ENCODE measurements around the gene TMEM250. TPM values are rescaled to one million over a fixed set of nuclear protein-coding genes. Genes with fewer than 3 reads are reported as not detected.

Gene TMEM250
- total RNA-seq, 3 donors from 2014 or later (not counting 1 experiment from before 2014, with no cell fraction given): 19.5 to 34.3 (median 33.6) TPM

- H3K36me3 Mint-ChIP-seq: no peaks in the 10 kb centered on the region
- H3K4me3 ChIP-seq (ENCODE audit: low read length): peak overlapping the region; percentile 55
- H3K4me1 Mint-ChIP-seq: peaks cover 19 to 71% of the 10 kb centered on the region in 2 donors
- no peaks in the 10 kb centered on the region for H3K9me3 Mint-ChIP-seq
- ATAC-seq (no peak), DNase-seq (peak in 1 of 2 donors; percentile 31)
- H3K4me3 Mint-ChIP-seq: peak overlapping the region; percentile 85
- 77% methylated on average over 27 of the region's 27 CpGs for WGBS (ENCODE audit: insufficient coverage)
- H3K36me3 ChIP-seq (ENCODE audit: control insufficient read depth, insufficient read depth, low read length): no peaks in the 10 kb centered on the region
- H3K27me3 ChIP-seq (ENCODE audit: control insufficient read depth, insufficient read depth, low read length): no peaks in the 10 kb centered on the region
- no peaks in the 10 kb centered on the region for H3K27me3 Mint-ChIP-seq (ENCODE audit: low read depth in 2 of 2)
- TF ChIP-seq CTCF (IDR thresholded peaks at IDR 0.05): no peak
- H3K4me1 ChIP-seq (ENCODE audit: control insufficient read depth, insufficient read depth, low read length): peaks cover 73% of the 10 kb centered on the region
- intact Hi-C loops (cut with micrococcal nuclease): loop anchor here (1.0 kb wide), 1 partner anchor 11 kb away; no protein-coding TSS in a partner anchor
- no peaks in the 10 kb centered on the region for H3K9me3 ChIP-seq (ENCODE audit: control insufficient read depth, insufficient read depth, low read length)
- peak overlapping the region; percentile 98 for H3K27ac ChIP-seq (ENCODE audit: low read length)
- H3K27ac Mint-ChIP-seq: peak overlapping the region; percentile 97
Measured at GRCh38 chr9:136108648-136109266, 9.9 kb downstream of the TMEM250 start.

GRCh38 chr9:136107953-136108647 lies 10.6 kb downstream of the TMEM250 start:
- peak overlapping the region; percentile 97 for H3K27ac Mint-ChIP-seq
- no peak for TF ChIP-seq CTCF (IDR thresholded peaks at IDR 0.05)
- peak overlapping the region; percentile 98 for H3K27ac ChIP-seq (ENCODE audit: low read length)
- no peaks in the 10 kb centered on the region for H3K36me3 Mint-ChIP-seq
- no peaks in the 10 kb centered on the region for H3K36me3 ChIP-seq (ENCODE audit: control insufficient read depth, insufficient read depth, low read length)
- WGBS (ENCODE audit: insufficient coverage): 79% methylated on average over 29 of the region's 29 CpGs
- H3K4me1 ChIP-seq (ENCODE audit: control insufficient read depth, insufficient read depth, low read length): peaks cover 71% of the 10 kb centered on the region
- no peaks in the 10 kb centered on the region for H3K9me3 Mint-ChIP-seq
- H3K9me3 ChIP-seq (ENCODE audit: control insufficient read depth, insufficient read depth, low read length): no peaks in the 10 kb centered on the region
- intact Hi-C loops (cut with micrococcal nuclease): loop anchor here (2.0 kb wide), 1 partner anchor 15 kb away; no protein-coding TSS in a partner anchor
- no peak for DNase-seq
- no peak for ATAC-seq
- H3K4me1 Mint-ChIP-seq: peaks cover 19 to 65% of the 10 kb centered on the region in 2 donors
- H3K4me3 Mint-ChIP-seq: peak overlapping the region; percentile 88
- H3K4me3 ChIP-seq (ENCODE audit: low read length): no peak overlapping the region
- no peaks in the 10 kb centered on the region for H3K27me3 Mint-ChIP-seq (ENCODE audit: low read depth in 2 of 2)
- no peaks in the 10 kb centered on the region for H3K27me3 ChIP-seq (ENCODE audit: control insufficient read depth, insufficient read depth, low read length)

GRCh38 chr9:136107155-136107952 lies 11.3 kb downstream of the TMEM250 start:
- no peak overlapping the region for H3K4me3 ChIP-seq (ENCODE audit: low read length)
- Mint-ChIP-seq H3K4me1 (peaks cover 19 to 64% of the 10 kb centered on the region in 2 donors), H3K27ac (peak overlapping the region; percentile 97), H3K9me3 (no peaks in the 10 kb centered on the region), H3K4me3 (peak overlapping the region; percentile 88), H3K27me3 (ENCODE audit: low read depth in 2 of 2) (no peaks in the 10 kb centered on the region), H3K36me3 (no peaks in the 10 kb centered on the region)
- H3K4me1 ChIP-seq (ENCODE audit: control insufficient read depth, insufficient read depth, low read length): peaks cover 65% of the 10 kb centered on the region
- no peaks in the 10 kb centered on the region for H3K36me3 ChIP-seq (ENCODE audit: control insufficient read depth, insufficient read depth, low read length)
- no peak for TF ChIP-seq CTCF (IDR thresholded peaks at IDR 0.05)
- no peaks in the 10 kb centered on the region for H3K9me3 ChIP-seq (ENCODE audit: control insufficient read depth, insufficient read depth, low read length)
- DNase-seq: peak; percentile 64 to 74
- ATAC-seq: peak; percentile 54 to 76 (median 56)
- no peaks in the 10 kb centered on the region for H3K27me3 ChIP-seq (ENCODE audit: control insufficient read depth, insufficient read depth, low read length)
- intact Hi-C loops (cut with micrococcal nuclease): loop anchor here (2.0 kb wide), 1 partner anchor 15 kb away; no protein-coding TSS in a partner anchor
- 5% methylated on average over 29 of the region's 29 CpGs for WGBS (ENCODE audit: insufficient coverage)
- peak overlapping the region; percentile 98 for H3K27ac ChIP-seq (ENCODE audit: low read length)

All from natural killer cell (primary cell).